Prostate gland (tissue), 2 donors: Measurements from ENCODE around the gene FCAR. TPM values are rescaled to one million over a fixed set of nuclear protein-coding genes. Genes with fewer than 3 reads are reported as not detected.
"Not testable (repeated sequence)": the region's sequence is repeated elsewhere in the genome, so short reads cannot be mapped to it uniquely, and the experiment has no call there.

Source experiments
- DNase-seq: peaks from one replicate; pipeline ENCODE4 v3.0.0-alpha.2; 2019; ENCODE audit warnings: low spot score
- H3K27ac ChIP-seq, 2 donors: fragments of 200-600 bp; sonication (generic); 2 replicates each; pipeline ENCODE4 v1.5.1; 2017 to 2019
- H3K27me3 ChIP-seq: fragments of 200-600 bp; sonication (generic); replicated peaks from 2 replicates; pipeline ENCODE4 v1.5.1; 2019; ENCODE audit not compliant: insufficient read depth
- H3K36me3 ChIP-seq, 2 donors: fragments of 200-600 bp; sonication (generic); 1 replicate in 1 of 2; 2 replicates in 1 of 2; pipeline versions ENCODE4 v1.5.1 to v1.8.1; 2017 to 2019
- H3K4me1 ChIP-seq: fragments of 200-600 bp; sonication (generic); replicated peaks from 2 replicates; pipeline ENCODE4 v1.5.1; 2019
- H3K4me3 ChIP-seq, 2 donors: fragments of 200-600 bp; sonication (generic); 2 replicates each; pipeline ENCODE4 v1.5.1; 2017 to 2019
- H3K9me3 ChIP-seq: fragments of 200-600 bp; sonication (generic); 2 replicates; pipeline ENCODE4 v1.5.1; 2017
- POLR2A ChIP-seq: fragments of 450-650 bp; IDR thresholded peaks from one replicate; pipeline ENCODE4 v1.6.1; 2016; ENCODE audit warnings: antibody characterized with exemption, mild to moderate bottlenecking
- POLR2AphosphoS5 ChIP-seq: sonication (generic); formaldehyde crosslinking; IDR thresholded peaks from one replicate; pipeline ENCODE4 v1.6.1; 2017; ENCODE audit warnings: antibody characterized with exemption
- WGBS: methylation state at CpG from one replicate; pipeline ENCODE4 v1.1.5; 2018; 5-methylcytosine and 5-hydroxymethylcytosine counted together
- intact Hi-C: fragments of 100-400 bp; cut with DNase I; formaldehyde crosslinking; loops from one replicate; pipeline ENCODE4 v1.14.2; 2022
- total RNA-seq, 2 donors: library from RNA; depleted of rRNA; stranded (reverse); fragments of >200 nt; gene quantifications; one replicate each; pipeline ENCODE4 v1.1.0, GENCODE V29; 2016
- TF ChIP-seq, protein P1 (sequence below), 4 experiments: fragments of 200-600 bp in 2 of 4; fragments of 450-650 bp in 2 of 4; sonication (generic) in 2 of 4; IDR thresholded peaks; 1 replicate in 3 of 4; 2 replicates in 1 of 4; pipeline ENCODE4 v1.5.1; 2016 to 2019; ENCODE audit warnings: antibody characterized with exemption in 4 of 4, mild to moderate bottlenecking in 2 of 4, moderate library complexity in 2 of 4

Gene FCAR
- total RNA-seq, 2 donors from 2014 or later: not detected

DNA sequence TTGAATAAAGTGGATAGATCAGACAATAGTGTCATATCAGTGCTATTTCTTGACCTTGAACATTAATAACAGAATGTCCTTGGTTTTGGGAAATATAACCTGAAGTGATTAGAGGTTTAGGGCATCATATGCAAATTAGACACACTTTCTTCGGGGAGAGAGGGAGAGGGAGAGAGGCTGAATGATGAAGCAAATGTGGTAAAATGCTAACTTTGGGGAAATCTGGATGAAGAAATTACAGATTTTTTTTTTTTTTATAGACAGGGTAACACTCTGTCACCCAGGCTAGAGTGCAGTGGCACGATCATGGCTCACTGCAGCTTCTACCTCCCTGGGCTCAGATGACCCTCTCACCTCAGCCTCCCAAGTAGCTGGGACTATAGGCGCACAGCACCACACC, 28.0 kb downstream of the FCAR start:
- H3K4me3 ChIP-seq: no peak overlapping the region
- intact Hi-C loops: no loop called here
- TF ChIP-seq, protein P1, sequence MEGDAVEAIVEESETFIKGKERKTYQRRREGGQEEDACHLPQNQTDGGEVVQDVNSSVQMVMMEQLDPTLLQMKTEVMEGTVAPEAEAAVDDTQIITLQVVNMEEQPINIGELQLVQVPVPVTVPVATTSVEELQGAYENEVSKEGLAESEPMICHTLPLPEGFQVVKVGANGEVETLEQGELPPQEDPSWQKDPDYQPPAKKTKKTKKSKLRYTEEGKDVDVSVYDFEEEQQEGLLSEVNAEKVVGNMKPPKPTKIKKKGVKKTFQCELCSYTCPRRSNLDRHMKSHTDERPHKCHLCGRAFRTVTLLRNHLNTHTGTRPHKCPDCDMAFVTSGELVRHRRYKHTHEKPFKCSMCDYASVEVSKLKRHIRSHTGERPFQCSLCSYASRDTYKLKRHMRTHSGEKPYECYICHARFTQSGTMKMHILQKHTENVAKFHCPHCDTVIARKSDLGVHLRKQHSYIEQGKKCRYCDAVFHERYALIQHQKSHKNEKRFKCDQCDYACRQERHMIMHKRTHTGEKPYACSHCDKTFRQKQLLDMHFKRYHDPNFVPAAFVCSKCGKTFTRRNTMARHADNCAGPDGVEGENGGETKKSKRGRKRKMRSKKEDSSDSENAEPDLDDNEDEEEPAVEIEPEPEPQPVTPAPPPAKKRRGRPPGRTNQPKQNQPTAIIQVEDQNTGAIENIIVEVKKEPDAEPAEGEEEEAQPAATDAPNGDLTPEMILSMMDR (IDR thresholded peaks at IDR 0.05): no peak
- TF ChIP-seq POLR2AphosphoS5 (no peak), POLR2A (no peak)
- H3K36me3 ChIP-seq: no peaks in the 10 kb centered on the region
- no peaks in the 10 kb centered on the region for H3K4me1 ChIP-seq
- H3K27me3 ChIP-seq: no peaks in the 10 kb centered on the region
- WGBS: 78% methylated on average over 3 of the region's 3 CpGs
- H3K9me3 ChIP-seq: no peaks in the 10 kb centered on the region
- no peak for DNase-seq
- no peak overlapping the region for H3K27ac ChIP-seq

DNA sequence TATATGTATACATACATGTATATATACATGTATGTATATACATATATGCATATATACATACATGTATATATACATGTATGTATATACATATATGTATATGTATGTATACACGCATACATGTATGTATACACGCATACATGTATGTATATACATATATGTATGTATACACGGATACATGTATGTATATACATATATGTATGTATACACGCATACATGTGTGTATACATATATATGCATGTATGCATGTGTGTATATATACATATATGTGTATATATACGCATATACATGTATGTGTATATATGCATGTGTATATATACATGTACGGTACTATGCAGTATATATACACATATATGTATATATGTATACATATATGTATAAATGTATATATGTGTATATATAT, 29.3 kb downstream of the FCAR start:
- TF ChIP-seq, protein P1 (IDR thresholded peaks at IDR 0.05): no peak
- TF ChIP-seq POLR2A (no peak), POLR2AphosphoS5 (no peak)
- no peaks in the 10 kb centered on the region for H3K36me3 ChIP-seq
- no peaks in the 10 kb centered on the region for H3K4me1 ChIP-seq
- H3K27ac ChIP-seq: no peak overlapping the region
- H3K4me3 ChIP-seq: no peak overlapping the region
- H3K27me3 ChIP-seq: no peaks in the 10 kb centered on the region
- no peak for DNase-seq
- no peaks in the 10 kb centered on the region for H3K9me3 ChIP-seq
- 89% methylated on average over 6 of the region's 6 CpGs for WGBS
- intact Hi-C loops: no loop called here

DNA sequence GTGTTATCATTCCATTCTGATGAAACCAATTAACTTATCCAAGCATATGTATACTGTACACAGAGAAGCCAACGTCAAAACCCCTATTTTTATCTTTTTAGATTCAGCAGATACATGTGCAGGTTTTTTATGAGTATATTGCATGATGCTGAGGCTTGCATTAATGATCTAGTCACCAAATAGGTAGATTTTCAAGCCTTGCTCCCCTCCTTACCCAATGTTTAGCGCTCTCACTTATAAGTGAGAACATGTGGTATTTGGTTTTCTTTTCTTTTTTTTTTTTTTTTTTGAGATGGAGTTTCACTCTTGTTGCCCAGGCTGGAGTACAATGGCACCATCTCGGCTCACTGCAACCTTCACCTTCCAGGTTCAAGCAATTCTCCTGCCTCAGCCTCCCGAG, 30.2 kb downstream of the FCAR start:
- H3K9me3 ChIP-seq: not testable (repeated sequence)

DNA sequence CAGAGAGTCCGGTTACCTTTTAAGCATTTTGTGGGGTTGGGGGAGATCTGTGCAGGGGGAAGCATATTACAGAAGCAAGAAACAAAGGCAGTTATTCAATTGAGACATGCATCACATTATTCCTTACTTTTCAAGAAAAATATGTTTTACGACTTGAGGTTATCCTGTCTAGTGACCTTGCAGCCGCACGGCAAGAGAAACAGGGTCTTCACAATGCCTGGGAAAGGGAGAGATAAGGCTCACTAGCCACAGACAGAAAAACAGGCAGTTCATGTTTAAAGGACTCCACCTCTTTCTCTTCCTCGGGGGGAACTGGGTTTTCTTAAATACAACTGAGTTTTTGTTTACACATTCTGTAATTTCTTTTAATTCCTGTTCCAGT, 31.4 kb downstream of the FCAR start:
- intact Hi-C loops: no loop called here
- Histone ChIP-seq H3K4me1 (no peaks in the 10 kb centered on the region), H3K4me3 (no peak overlapping the region), H3K27ac (no peak overlapping the region), H3K36me3 (no peaks in the 10 kb centered on the region), H3K9me3 (no peaks in the 10 kb centered on the region), H3K27me3 (no peaks in the 10 kb centered on the region)
- TF ChIP-seq POLR2AphosphoS5 (no peak), POLR2A (no peak)
- TF ChIP-seq, protein P1 (IDR thresholded peaks at IDR 0.05): no peak
- no peak for DNase-seq
- WGBS: 24% methylated on average over 5 of the region's 5 CpGs

More for the DNA sequence above, 30.2 kb downstream of the FCAR start:
- H3K27ac ChIP-seq, H3K27me3 ChIP-seq, DNase-seq, intact Hi-C loops, H3K4me1 ChIP-seq, H3K36me3 ChIP-seq, H3K4me3 ChIP-seq: not testable (repeated sequence)
- WGBS: 75% methylated on average over 4 of the region's 4 CpGs

DNA sequence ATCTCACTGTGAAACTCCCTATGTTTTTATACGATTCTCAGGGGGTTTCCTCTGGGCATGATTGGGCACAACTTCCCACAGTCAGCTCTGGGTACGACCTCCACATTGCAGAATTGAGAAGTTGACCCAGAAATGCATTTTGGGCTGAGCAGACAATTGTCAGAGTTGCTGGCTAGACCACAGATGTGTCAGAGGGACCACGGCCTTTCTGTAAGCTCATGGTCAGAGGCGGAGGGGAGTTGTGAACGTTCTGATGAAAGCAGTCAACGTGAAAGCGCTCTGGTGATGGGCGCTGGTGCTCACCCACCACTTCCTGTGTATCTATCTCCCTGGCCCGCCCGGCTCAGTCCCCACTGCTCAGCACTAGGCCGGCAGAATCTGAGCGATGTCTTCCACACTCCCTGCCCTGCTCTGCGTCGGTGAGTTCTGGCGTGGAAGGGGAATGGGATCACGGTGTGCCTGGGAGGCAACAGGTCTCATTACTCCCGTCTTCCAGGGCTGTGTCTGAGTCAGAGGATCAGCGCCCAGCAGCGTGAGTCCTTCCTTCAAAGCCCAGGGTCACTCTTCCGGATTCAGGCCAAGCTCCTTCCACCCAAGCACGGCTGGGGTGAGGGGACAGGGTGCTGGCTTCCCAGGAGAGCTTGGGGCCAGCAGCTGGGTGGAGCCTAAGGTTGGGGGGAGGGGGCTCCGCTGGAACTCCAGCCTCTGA, 31.9 kb downstream of the FCAR start, which contains the start of gene NCR1:
NCR1 (plus strand) TSS at position 346 of the 709 bp plus-strand sequence; CDS start at position 386, 40 bp downstream.
- WGBS: 39% methylated on average over 22 of the region's 22 CpGs
- no peaks in the 10 kb centered on the region for H3K9me3 ChIP-seq
- TF ChIP-seq, protein P1 (IDR thresholded peaks at IDR 0.05): no peak
- TF ChIP-seq POLR2AphosphoS5 (no peak), POLR2A (no peak)

More for the DNA sequence above, 31.9 kb downstream of the FCAR start, which contains the start of gene NCR1:
- intact Hi-C loops: no loop called here
- no peak for DNase-seq
- Histone ChIP-seq H3K27ac (no peak within 1 kb of the TSS), H3K4me3 (no peak within 1 kb of the TSS), H3K4me1 (no peaks in the 10 kb centered on the region), H3K36me3 (no peaks in the 10 kb centered on the region), H3K27me3 (no peaks in the 10 kb centered on the region)
